GM18907 (cell line): ENCODE results near the gene SEMA6A.

ENCODE experiments used
- ATAC-seq: cut with Tn5 transposase; IDR thresholded peaks from one replicate; pipeline ENCODE4 v1.9.1; 2021; ENCODE audit warnings: mild to moderate bottlenecking, moderate library complexity; ENCODE audit not compliant: unreplicated experiment

Gene SEMA6A

DNA sequence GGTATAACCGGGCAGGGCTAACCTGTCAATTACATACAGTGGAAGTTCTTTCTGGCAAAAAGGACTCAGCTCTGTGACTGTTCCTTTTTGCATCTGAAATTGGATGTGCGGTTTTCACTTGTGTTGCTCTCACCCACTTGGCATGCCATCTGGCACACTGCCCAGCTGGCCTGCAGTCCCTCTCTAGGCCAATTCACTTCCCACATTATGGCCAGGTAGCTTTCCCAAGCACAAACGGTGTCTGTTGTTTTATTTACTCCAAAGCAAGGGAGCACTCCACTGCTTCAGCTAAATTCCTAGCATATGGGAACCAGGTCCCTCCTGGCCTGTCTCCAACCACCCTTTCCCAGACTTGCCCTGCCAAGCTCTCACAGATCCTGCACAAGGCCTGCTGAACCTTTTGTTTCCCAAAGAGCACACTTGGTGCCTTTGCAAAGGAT, 132.5 kb downstream of the SEMA6A start:
- no peak for ATAC-seq

GRCh38 chr5:116441223-116441622, 133.4 kb downstream of the SEMA6A start:
- no peak for ATAC-seq

DNA sequence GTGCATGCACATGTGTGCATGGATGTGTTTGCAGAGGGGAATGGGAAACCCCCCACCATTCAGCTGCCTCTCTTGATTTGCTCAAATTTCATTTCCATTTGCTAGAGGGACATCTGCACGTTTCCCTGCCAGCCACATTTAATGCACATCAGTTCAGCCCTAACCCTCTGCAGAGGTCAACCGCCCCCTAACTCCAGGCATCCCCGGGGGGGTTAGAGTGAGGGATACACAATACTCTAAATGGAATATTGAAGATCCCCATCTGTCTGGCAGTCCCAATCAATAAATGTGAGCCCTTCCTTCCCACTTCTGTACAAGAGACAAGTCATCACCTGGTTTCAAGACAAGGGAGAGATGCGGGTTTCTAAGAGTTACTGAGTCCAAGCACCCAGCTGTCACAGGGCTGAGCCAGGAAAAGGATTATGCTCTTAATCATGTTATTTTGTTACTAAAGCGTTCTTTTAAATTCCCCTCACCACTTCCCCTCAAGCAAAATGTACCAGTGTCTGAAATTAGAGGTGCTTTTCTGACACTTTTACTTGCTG, 134.1 kb downstream of the SEMA6A start:
- no peak for ATAC-seq

GRCh38 chr5:116439905-116440304, 134.7 kb downstream of the SEMA6A start:
- no peak for ATAC-seq

DNA sequence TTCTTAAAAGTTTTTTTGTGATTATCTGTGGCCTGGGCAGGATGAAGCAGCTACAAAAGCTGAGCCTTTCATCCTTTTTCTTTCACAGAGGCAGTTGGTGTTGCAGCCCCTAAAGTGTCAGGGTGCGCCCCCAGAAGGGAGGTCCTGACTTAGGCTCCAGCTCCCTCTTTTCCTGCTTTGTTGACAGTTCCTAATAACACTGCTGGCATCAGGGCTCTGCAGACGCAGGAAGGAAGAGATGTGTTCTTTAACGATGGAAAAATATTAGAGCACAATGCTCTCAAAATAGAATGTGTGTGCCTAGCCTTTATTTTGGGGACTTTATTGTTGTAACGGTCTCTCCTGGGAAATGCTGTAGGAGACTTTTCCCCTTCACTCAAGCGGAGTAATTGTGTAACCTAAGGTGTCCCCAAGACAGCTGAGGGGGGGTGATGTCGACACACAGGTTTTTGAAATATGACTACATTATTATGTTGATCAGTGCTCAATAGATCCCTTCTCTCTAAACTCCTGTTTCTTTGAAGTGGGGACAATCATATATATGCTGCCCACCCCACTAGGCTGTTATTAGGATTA, 135.6 kb downstream of the SEMA6A start:
- no peak for ATAC-seq

DNA sequence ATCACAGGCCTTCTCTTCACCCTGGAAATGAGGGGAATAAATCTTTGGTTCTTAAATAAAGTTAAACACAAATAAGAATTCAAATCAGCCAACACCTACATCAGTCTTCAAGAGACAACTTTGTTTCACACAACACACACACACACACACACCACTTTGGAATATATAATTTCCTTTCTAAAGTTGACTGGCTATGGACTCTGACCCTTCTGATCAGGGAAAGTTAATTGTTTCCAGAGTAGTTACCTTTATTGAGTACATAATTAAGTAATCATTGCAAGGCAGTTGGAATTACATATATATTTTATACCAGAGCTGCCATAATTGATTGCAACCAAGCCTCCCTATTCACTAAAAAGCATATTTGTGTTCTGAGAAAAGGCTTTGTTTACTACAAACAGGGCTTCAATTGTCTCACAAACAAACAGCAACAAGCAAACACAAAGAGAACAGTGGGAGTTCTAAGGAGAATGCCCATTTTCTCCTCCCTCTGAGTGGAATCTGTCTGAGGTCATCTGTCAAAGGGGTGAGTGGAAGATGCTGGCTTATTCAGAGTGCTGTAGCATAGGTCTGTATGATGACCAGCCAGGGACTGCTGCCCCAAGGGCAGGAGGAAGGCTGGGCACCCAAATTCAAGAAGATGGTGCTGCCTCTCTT, 136.6 kb downstream of the SEMA6A start:
- no peak for ATAC-seq

- no peak for ATAC-seq
Measured at GRCh38 chr5:116437351-116437705, 137.3 kb downstream of the SEMA6A start.

GRCh38 chr5:116436674-116437350, 137.8 kb downstream of the SEMA6A start:
- no peak for ATAC-seq

DNA sequence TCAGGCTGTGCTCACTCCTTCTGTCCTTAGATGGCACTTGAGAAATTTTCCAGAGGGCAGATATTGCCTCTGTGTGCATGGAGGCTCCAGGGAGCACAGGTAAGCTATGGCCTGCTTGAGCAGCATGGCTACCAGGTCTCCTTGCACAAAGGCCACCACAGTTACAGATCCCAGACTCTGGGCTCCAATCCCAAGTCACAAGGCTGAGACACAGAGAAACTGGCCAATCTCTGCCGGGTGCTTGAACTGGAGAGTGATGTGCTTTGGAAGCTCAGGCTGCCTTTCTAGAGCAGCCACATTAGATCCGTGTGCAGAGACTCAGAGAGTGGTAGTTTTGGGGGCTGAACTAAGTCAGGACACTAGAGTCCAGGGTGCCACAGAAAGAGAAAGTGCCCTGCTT, 145.7 kb downstream of the SEMA6A start:
- no peak for ATAC-seq

- no peak for ATAC-seq
Measured at GRCh38 chr5:116428413-116428812, 146.2 kb downstream of the SEMA6A start.

DNA sequence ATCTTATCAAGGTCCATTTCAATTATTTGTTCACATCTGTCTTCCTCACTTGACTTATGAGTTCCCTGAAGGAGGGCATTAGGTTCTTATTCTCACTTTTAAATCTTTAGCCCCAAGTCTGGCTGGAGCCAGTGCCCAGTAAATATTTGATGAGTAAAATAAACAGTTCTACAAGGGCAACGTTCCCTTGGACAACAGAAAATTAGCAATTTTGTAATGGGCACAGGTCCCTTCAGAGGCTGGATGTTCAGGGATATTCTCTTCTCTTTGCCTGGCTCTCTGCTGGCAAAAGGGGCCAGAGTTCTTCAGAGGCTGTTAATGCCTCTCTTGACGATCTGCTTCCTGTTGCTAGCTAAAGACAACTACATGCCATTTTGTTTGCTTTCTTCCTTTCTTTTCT, 149.7 kb downstream of the SEMA6A start:
- ATAC-seq, result no peak

- no peak for ATAC-seq
Measured at GRCh38 chr5:116424258-116424615, 150.4 kb downstream of the SEMA6A start.

GRCh38 chr5:116423587-116424257, 150.9 kb downstream of the SEMA6A start:
- no peak for ATAC-seq

GRCh38 chr5:116423141-116423540, 151.5 kb downstream of the SEMA6A start:
- ATAC-seq, result no peak

DNA sequence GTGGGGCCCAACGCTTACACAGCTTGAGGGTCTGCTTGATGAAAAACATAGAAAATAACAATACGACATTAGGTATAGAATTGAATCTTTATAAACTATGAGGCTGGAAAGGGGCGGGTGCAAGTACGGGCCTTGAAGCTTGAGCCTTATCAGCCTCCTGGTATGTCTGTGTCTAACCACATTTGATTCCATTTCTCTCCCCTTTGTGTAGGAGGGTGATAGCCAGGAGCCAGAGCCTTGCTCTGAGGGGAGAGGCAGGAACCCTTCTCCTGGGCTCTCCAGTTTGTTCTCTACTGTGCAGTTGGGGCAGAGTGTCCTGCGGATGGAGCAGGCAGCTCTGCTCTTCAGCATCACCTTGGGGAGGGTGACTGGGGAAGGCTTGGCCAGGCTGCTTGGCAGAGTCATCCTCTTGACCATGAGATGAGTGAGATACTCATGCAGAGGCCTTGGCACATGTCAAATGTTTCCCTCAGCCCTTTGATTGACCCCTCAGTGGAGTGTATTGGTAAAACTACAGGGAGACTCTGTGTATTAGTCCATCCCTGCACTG, 153.5 kb downstream of the SEMA6A start:
- no peak for ATAC-seq

- ATAC-seq, result no peak
Measured at GRCh38 chr5:116420540-116420939, 154.1 kb downstream of the SEMA6A start.

DNA sequence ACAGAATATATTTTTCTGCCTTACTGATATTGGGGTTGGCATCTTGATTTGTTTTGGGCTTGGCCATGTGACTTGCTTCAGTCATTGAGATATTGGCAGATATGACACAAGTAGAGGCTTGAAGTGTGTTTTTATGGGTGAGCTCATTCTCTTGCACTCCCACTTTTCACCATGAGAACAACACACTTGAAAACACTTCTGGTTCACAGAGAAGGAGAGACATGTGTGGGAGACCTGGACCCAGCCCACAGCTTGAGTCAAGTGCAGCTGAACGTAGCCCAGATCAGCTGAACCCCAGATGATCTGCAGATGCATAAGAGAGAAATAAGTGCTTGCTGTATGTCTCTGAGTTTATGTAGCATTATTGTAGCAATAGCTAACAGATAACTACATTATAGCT, 155.4 kb downstream of the SEMA6A start:
- no peak for ATAC-seq

DNA sequence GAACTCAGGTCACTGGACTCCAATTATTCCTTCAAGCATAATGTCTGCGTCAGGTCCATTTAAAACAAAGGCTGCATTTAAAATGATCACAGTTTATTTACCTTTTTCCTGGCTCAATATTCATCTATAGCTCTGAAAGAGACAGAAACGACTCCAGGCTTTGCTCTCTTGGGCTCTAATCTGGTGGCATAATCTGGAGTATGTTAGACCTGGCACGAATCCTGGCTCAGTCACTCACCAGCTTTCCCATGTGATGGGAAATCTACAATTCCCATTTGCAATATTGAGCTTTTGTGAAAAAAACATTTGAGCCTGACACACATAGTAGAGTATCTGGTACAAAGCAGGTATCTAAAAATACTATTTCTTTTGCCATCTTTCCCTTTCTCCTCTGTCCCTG, 155.8 kb downstream of the SEMA6A start:
- no peak for ATAC-seq

DNA sequence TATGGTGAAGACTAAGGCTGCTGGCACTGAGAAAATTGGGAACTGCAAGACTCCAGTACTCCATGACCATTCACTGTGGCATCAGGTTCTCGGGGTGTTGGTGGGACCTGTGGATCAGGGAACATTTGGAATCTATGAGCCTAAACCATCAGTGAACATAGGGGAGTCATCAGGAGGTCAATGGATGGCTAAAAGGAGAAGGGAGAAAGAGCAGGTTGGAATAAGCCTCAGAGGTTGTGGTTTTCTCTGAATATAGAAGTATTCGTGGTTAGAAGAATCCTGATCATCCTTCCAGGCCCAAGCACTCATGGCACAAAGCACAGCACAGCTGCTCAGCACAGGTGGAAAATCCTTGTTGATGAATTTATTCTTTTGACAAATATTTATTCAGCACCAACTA, 156.6 kb downstream of the SEMA6A start:
- no peak for ATAC-seq

DNA sequence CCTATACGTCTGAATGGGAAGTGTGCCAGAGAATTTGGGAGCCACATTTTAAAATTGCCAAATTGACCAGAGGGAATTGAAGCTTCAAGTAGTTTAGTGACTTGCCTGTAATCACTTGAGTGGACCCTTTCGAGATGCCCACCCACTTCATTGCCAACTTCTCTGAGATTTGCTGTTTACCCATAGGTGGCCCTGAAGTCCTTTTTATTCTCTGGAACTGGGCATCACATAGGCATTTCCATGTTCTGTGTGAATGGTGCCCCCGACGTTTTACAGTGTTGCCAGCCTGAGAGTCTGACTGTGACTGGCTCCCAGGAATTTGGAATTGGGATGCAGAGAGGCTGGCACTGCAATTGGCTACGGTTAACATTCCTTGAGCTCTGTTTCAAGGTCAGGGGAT, 158.6 kb downstream of the SEMA6A start:
- ATAC-seq, result no peak

GRCh38 chr5:116415182-116415581, 159.4 kb downstream of the SEMA6A start:
- ATAC-seq, result no peak
